ENCODE results near the gene PLLP. TPM values are rescaled to one million over a fixed set of nuclear protein-coding genes. Genes with fewer than 3 reads are reported as not detected.

PLLP gene
- total RNA-seq, 4 donors from 2014 or later: 4.4 to 13.5 (median 9.6) TPM

DNA sequence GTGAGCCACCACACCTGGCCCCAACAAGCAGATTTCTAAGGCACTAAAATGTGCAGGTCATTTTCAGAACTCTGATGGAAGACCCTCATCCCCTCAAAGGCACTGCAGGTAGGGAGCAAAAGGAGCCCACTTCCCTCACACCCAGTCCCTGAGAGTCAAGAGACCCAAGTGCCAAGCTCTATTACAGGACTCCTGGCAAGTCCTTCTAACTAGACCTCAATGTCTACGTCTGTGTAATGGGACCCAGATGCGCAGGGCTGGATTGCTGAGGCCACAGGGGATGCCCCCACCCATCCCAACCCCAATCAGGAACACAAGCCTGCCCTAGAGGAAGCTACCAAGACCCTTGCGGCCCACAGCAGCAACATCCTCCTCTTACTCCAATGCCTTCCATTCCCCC, 2.7 kb downstream of the PLLP start:
- Histone ChIP-seq H3K4me3 (no peak overlapping the region), H3K9me3 (no peaks in the 10 kb centered on the region), H3K27ac (no peak overlapping the region), H3K27me3 (peaks cover 23% of the 10 kb centered on the region), H3K36me3 (no peaks in the 10 kb centered on the region), H3K4me1 (peaks cover 5 to 36% (median 27%) of the 10 kb centered on the region in 4 donors)
- no peak for TF ChIP-seq POLR2AphosphoS5 (IDR thresholded peaks at IDR 0.05)
- no peak for TF ChIP-seq EP300 (IDR thresholded peaks at IDR 0.05; ENCODE audit: low read depth)
- TF ChIP-seq POLR2A (IDR thresholded peaks at IDR 0.05): no peak
- TF ChIP-seq, protein P1, sequence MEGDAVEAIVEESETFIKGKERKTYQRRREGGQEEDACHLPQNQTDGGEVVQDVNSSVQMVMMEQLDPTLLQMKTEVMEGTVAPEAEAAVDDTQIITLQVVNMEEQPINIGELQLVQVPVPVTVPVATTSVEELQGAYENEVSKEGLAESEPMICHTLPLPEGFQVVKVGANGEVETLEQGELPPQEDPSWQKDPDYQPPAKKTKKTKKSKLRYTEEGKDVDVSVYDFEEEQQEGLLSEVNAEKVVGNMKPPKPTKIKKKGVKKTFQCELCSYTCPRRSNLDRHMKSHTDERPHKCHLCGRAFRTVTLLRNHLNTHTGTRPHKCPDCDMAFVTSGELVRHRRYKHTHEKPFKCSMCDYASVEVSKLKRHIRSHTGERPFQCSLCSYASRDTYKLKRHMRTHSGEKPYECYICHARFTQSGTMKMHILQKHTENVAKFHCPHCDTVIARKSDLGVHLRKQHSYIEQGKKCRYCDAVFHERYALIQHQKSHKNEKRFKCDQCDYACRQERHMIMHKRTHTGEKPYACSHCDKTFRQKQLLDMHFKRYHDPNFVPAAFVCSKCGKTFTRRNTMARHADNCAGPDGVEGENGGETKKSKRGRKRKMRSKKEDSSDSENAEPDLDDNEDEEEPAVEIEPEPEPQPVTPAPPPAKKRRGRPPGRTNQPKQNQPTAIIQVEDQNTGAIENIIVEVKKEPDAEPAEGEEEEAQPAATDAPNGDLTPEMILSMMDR (IDR thresholded peaks at IDR 0.05): no peak
- no peak for DNase-seq
- intact Hi-C loops (cut with DNase I; ENCODE audit: low total_unique reads) (no loop called here), in situ Hi-C loops (cut with MboI; ENCODE audit: low pct_ligation_motif_present in 1 of 4, low pct_unique_long_range_greater_than_20kb in 1 of 4, low sequenced_read_pairs in 3 of 4) (no loop called here)
- 80 to 91% methylated on average over 1 to 3 of the region's 3 CpGs for WGBS, 2 donors (ENCODE audit: low coverage in 1 of 2)

GRCh38 chr16:57279780-57280638, 4.5 kb downstream of the PLLP start:
- H3K4me1 ChIP-seq: peaks cover 5 to 37% (median 26%) of the 10 kb centered on the region in 4 donors
- TF ChIP-seq, protein P1 (IDR thresholded peaks at IDR 0.05): no peak
- TF ChIP-seq EP300 (IDR thresholded peaks at IDR 0.05; ENCODE audit: low read depth): no peak
- H3K4me3 ChIP-seq: no peak overlapping the region
- no peaks in the 10 kb centered on the region for H3K9me3 ChIP-seq
- DNase-seq: no peak
- intact Hi-C loops (cut with DNase I; ENCODE audit: low total_unique reads): no loop called here
- WGBS, 2 donors (ENCODE audit: low coverage in 1 of 2): 40 to 53% methylated on average over 2 to 7 of the region's 7 CpGs
- no peaks in the 10 kb centered on the region for H3K36me3 ChIP-seq
- in situ Hi-C loops (cut with MboI; ENCODE audit: low pct_ligation_motif_present in 1 of 4, low pct_unique_long_range_greater_than_20kb in 1 of 4, low sequenced_read_pairs in 3 of 4): no loop called here
- no peak overlapping the region for H3K27ac ChIP-seq
- peaks cover 18% of the 10 kb centered on the region for H3K27me3 ChIP-seq

- Histone ChIP-seq H3K27ac (no peak overlapping the region), H3K9me3 (no peaks in the 10 kb centered on the region), H3K27me3 (peaks cover 2% of the 10 kb centered on the region), H3K4me1 (peaks cover 0 to 25% (median 11%) of the 10 kb centered on the region in 4 donors), H3K36me3 (no peaks in the 10 kb centered on the region), H3K4me3 (no peak overlapping the region)
- in situ Hi-C loops (cut with MboI; ENCODE audit: low pct_ligation_motif_present in 1 of 4, low pct_unique_long_range_greater_than_20kb in 1 of 4, low sequenced_read_pairs in 3 of 4): no loop called here
- intact Hi-C loops (cut with DNase I; ENCODE audit: low total_unique reads): no loop called here
- WGBS, 2 donors (ENCODE audit: low coverage in 1 of 2): 71 to 100% methylated on average over 1 to 2 of the region's 4 CpGs
- no peak for DNase-seq
- TF ChIP-seq POLR2AphosphoS5 (IDR thresholded peaks at IDR 0.05) (no peak), POLR2A (IDR thresholded peaks at IDR 0.05) (no peak), EP300 (IDR thresholded peaks at IDR 0.05; ENCODE audit: low read depth) (no peak)
- TF ChIP-seq, protein P1 (IDR thresholded peaks at IDR 0.05): no peak
Observed at GRCh38 chr16:57278494-57278893, 6.0 kb downstream of the PLLP start.

- TF ChIP-seq POLR2A (IDR thresholded peaks at IDR 0.05): no peak
- TF ChIP-seq POLR2AphosphoS5 (IDR thresholded peaks at IDR 0.05): no peak
- TF ChIP-seq, protein P1 (IDR thresholded peaks at IDR 0.05): no peak
- no peak for TF ChIP-seq EP300 (IDR thresholded peaks at IDR 0.05; ENCODE audit: low read depth)
- in situ Hi-C loops (cut with MboI; ENCODE audit: low pct_ligation_motif_present in 1 of 4, low pct_unique_long_range_greater_than_20kb in 1 of 4, low sequenced_read_pairs in 3 of 4) (no loop called here), intact Hi-C loops (cut with DNase I; ENCODE audit: low total_unique reads) (no loop called here)
- H3K36me3 ChIP-seq: no peaks in the 10 kb centered on the region
- H3K27me3 ChIP-seq: no peaks in the 10 kb centered on the region
- no peak overlapping the region for H3K4me3 ChIP-seq
- DNase-seq: no peak
- H3K27ac ChIP-seq: no peak overlapping the region
- H3K4me1 ChIP-seq: peaks cover 0 to 25% (median 11%) of the 10 kb centered on the region in 4 donors
- H3K9me3 ChIP-seq: no peaks in the 10 kb centered on the region
- WGBS, 2 donors (ENCODE audit: low coverage in 1 of 2): 43 to 80% methylated on average over 1 of the region's 1 CpG
Observed at GRCh38 chr16:57277586-57277985, 6.9 kb downstream of the PLLP start.
